GM12875 (cell line): ENCODE measurements around the gene NUP210.

Source experiments
- H3K4me3 ChIP-seq: one replicate; pipeline ENCODE4 v1.5.1; 2011; ENCODE audit warnings: low read depth, low read length, control low read depth
- CTCF ChIP-seq: IDR thresholded peaks from 2 replicates; pipeline ENCODE4 v1.5.1; 2011; ENCODE audit warnings: low read depth, mild to moderate bottlenecking, control low read depth, inconsistent platforms, low read length, moderate library complexity, borderline replicate concordance; ENCODE audit not compliant: insufficient read depth

The NUP210 gene

DNA sequence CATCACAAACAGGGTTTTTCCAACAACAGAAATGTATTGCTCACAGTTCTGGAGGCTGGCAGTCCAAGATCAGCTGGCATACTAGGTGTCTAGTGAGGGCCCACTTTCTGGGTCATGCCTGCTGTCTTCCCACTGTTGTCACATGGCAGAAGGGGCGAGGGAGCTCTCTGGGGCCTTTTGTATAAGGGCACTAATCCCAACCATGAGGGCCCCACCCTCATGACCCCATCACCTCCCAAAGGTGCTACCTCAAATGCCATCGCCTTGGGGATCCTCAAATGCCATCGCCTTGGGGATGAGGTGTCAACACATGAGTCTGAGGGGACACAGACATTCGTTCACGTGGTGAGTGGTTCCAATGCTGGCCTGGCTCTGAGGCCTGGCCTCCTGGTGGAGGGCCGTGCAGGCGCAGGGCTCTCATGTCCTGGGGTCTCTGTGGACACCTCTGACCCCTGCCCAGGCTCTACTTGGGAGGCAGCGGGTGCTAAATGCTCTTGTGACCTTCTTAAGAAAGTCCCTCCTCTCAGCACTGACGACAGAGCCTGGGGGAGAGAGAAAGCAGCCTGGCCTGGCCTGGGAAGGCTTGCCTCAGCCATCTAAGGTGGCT, 16.8 kb downstream of the NUP210 start:
- H3K4me3 ChIP-seq = no peak overlapping the region
- no peak for TF ChIP-seq CTCF

GRCh38 chr3:13401149-13401548, 19.0 kb downstream of the NUP210 start:
- no peak for TF ChIP-seq CTCF
- H3K4me3 ChIP-seq = no peak overlapping the region

DNA sequence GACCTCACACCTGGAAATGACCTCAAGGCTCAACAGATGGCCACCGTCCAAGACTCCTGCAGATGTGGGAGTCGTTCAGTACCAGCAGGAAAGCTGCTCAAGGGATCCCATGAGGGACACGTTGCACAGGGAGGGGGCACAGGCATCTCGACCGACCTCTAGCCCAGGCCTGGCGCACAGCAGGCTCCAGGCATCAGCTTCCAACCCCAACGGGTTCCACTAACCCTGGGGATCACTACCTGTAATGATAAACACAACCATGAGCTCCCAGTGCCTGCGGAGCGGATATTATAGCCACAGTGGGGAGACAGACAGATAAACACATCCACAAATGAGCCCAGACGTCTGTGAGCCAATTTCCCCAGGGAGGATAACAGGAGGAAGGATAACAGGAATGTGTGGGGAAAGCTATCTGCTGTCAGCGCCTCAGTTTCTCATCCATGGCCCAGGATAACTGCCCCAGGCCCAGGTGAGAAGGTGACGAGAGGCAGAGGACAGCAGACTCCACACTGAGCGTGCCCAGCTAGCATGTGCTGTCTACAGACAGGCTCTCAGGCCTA, 19.9 kb downstream of the NUP210 start:
- H3K4me3 ChIP-seq = no peak overlapping the region
- no peak for TF ChIP-seq CTCF

DNA sequence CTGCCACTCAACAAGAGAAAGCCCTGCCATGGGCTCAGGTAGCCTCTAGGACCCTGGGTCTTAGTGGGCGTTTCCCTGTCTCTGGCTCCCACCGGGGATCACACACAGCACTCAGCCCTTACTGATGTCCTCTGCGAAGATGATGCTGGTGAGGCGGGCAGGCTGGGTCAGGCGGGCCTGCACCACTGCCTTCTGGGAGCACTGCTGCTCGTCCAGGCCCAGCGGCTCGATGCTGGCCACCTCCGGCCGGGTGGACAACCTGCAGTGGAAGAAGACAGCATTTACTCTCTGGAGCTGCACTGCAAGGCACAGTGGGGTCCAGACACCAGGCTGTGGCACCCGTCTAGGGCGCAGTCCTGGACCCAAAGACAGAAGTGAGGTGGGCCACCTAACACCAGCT, 20.5 kb downstream of the NUP210 start:
- no peak overlapping the region for H3K4me3 ChIP-seq
- TF ChIP-seq CTCF = no peak

DNA sequence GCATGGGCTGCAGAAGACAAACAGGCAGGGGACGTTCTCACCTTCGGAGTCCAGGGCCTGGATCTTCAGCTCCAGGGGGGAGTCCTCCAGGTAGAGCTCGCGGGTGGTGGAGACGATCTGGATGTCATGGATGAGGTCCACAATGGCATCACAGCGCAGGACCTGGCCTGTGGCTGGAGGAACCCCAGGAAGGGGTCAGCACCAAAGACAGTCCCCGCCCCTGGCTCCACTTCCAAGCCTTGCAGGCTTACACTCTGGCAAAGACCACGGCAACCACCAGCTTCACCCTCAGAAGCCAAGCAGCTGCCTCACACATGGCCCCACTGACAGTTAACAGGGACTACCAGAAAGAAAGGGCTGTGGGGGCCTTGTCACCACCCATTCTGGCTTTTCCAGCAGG, 22.8 kb downstream of the NUP210 start:
- no peak overlapping the region for H3K4me3 ChIP-seq
- TF ChIP-seq CTCF = no peak

DNA sequence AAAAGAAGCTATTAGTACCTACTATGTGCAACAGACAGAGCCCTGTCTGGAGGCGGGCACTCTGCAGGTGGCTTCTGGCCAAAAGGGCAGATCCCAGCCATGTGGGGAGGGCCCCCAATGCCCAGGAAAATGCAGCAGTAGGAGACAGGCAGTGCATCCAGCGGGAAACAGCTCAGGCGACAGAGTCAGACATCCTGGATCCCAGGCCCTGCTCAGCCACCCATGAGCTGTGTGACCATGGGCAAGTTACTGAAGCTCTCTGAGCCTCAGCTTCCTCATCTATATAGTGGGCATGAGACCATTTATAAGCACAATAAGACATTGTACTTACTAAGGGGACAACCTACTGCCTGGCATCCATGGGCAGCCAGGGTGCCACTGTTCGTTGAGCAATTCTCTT, 25.8 kb downstream of the NUP210 start:
- no peak for TF ChIP-seq CTCF

More for the DNA sequence above, 25.8 kb downstream of the NUP210 start:
- H3K4me3 ChIP-seq = no peak overlapping the region
